HG03108 (cell line): ENCODE results near the gene ENTPD6.

Experiments
- ATAC-seq: cut with Tn5 transposase; IDR thresholded peaks from one replicate; pipeline ENCODE4 v1.9.1; 2021; ENCODE audit warnings: moderate library complexity; ENCODE audit not compliant: unreplicated experiment

The ENTPD6 gene

GRCh38 chr20:25207960-25208534 lies 12.5 kb downstream of the ENTPD6 start:
- ATAC-seq, result no peak

- no peak for ATAC-seq
Measured at GRCh38 chr20:25209400-25209799, 13.9 kb downstream of the ENTPD6 start.

GRCh38 chr20:25209911-25210310 lies 14.4 kb downstream of the ENTPD6 start:
- no peak for ATAC-seq

GRCh38 chr20:25211273-25211672 lies 15.8 kb downstream of the ENTPD6 start:
- ATAC-seq, result no peak

GRCh38 chr20:25212242-25212641 lies 16.7 kb downstream of the ENTPD6 start:
- no peak for ATAC-seq

GRCh38 chr20:25213566-25214425 lies 18.3 kb downstream of the ENTPD6 start:
- ATAC-seq, result no peak

GRCh38 chr20:25214426-25214790 lies 18.9 kb downstream of the ENTPD6 start:
- ATAC-seq, result no peak

GRCh38 chr20:25214819-25215218 lies 19.3 kb downstream of the ENTPD6 start:
- ATAC-seq, result no peak

GRCh38 chr20:25215521-25215920 lies 20.0 kb downstream of the ENTPD6 start:
- ATAC-seq, result no peak

- ATAC-seq, result no peak
Measured at GRCh38 chr20:25216199-25216945, 20.9 kb downstream of the ENTPD6 start.

GRCh38 chr20:25217161-25218108 lies 21.9 kb downstream of the ENTPD6 start:
- no peak for ATAC-seq

- no peak for ATAC-seq
Measured at GRCh38 chr20:25218109-25218486, 22.6 kb downstream of the ENTPD6 start.

- ATAC-seq, result no peak
Measured at GRCh38 chr20:25218492-25218891, 23.0 kb downstream of the ENTPD6 start.

- no peak for ATAC-seq
Measured at GRCh38 chr20:25219365-25219764, 23.9 kb downstream of the ENTPD6 start.

- ATAC-seq, result no peak
Measured at GRCh38 chr20:25220021-25220730, 24.7 kb downstream of the ENTPD6 start.

GRCh38 chr20:25220810-25221591 lies 25.5 kb downstream of the ENTPD6 start:
- ATAC-seq, result no peak

- ATAC-seq, result no peak
Measured at GRCh38 chr20:25221592-25222460, 26.3 kb downstream of the ENTPD6 start.

GRCh38 chr20:25222461-25223178 lies 27.1 kb downstream of the ENTPD6 start:
- no peak for ATAC-seq
